B cell (primary cell): ENCODE results near the gene NYAP1. TPM values are rescaled to one million over a fixed set of nuclear protein-coding genes. Genes with fewer than 3 reads are reported as not detected.

Source experiments
- ATAC-seq: fragments of 200-7000 bp; cut with Tn5 transposase; one replicate; pipeline ENCODE4 v1.10.0; 2021; ENCODE audit warnings: low read depth, mild to moderate bottlenecking, moderate number of reproducible peaks, moderate library complexity
- CTCF ChIA-PET: fragments of 350-600 bp; sonication (Branson Sonifier 250); formaldehyde crosslinking; loops from one replicate; lab custom pipeline; 2021; ENCODE audit warnings: antibody characterized with exemption, inconsistent platforms; lab: Charles Lee
- POLR2A ChIA-PET: fragments of 350-600 bp; sonication (Branson Sonifier 250); formaldehyde crosslinking; loops from one replicate; lab custom pipeline; 2021; ENCODE audit warnings: antibody characterized with exemption; lab: Charles Lee
- DNase-seq: peaks from one replicate; pipeline ENCODE4 v3.0.0; 2013
- H2AFZ ChIP-seq: 2 replicates; pipeline ENCODE4 v1.6.1; 2012; ENCODE audit warnings: mild to moderate bottlenecking, low read depth, low read length; ENCODE audit not compliant: insufficient read depth, poor library complexity, severe bottlenecking
- H3K27ac ChIP-seq, 2 donors: 1 replicate in 1 of 2; 2 replicates in 1 of 2; pipeline ENCODE4 v1.5.1; 2012 to 2013; ENCODE audit warnings: low read length in 2 of 2, mild to moderate bottlenecking in 2 of 2, moderate library complexity in 1 of 2
- H3K27me3 ChIP-seq, 4 experiments: fragments of 200-600 bp in 1 of 4; sonication (generic) in 1 of 4; replicated peaks in 1 of 4; 1 replicate in 2 of 4; 2 replicates in 2 of 4; pipeline versions ENCODE4 v1.6.1 to v1.7.0; 2013 to 2016; ENCODE audit warnings: low read length in 3 of 4, mild to moderate bottlenecking in 2 of 4, mixed read lengths in 1 of 4, moderate library complexity in 1 of 4; ENCODE audit not compliant: insufficient read depth in 4 of 4, control insufficient read depth in 3 of 4; ENCODE audit errors: control extremely low read depth in 1 of 4
- H3K36me3 ChIP-seq, 2 experiments: replicated peaks in 1 of 2; 1 replicate in 1 of 2; 2 replicates in 1 of 2; pipeline versions ENCODE4 v1.6.1 to v1.7.1; 2013; ENCODE audit warnings: low read length in 1 of 2; ENCODE audit not compliant: insufficient read depth in 2 of 2, control insufficient read depth in 1 of 2; ENCODE audit errors: control extremely low read depth in 1 of 2, extremely low read depth in 1 of 2
- H3K4me1 ChIP-seq, 2 donors: fragments of 200-600 bp in 1 of 2; sonication (generic) in 1 of 2; 1 replicate in 1 of 2; 2 replicates in 1 of 2; pipeline versions ENCODE4 v1.5.1 to v1.6.1; 2013 to 2017; ENCODE audit warnings: low read length in 2 of 2; ENCODE audit not compliant: control insufficient read depth in 2 of 2, insufficient read depth in 2 of 2
- H3K4me2 ChIP-seq: replicated peaks from 2 replicates; pipeline ENCODE3; 2012; ENCODE audit warnings: mild to moderate bottlenecking, low read depth, low read length; ENCODE audit not compliant: poor library complexity, severe bottlenecking
- H3K4me3 ChIP-seq, 5 experiments: fragments of 200-600 bp in 1 of 5; sonication (generic) in 1 of 5; 1 replicate in 3 of 5; 2 replicates in 2 of 5; pipeline versions ENCODE4 v1.5.1 to v1.7.0; 2011 to 2016; ENCODE audit warnings: low read length in 4 of 5, mild to moderate bottlenecking in 4 of 5, low read depth in 2 of 5, control low read depth in 1 of 5, moderate library complexity in 1 of 5; ENCODE audit not compliant: insufficient read depth in 1 of 5; ENCODE audit errors: control extremely low read depth in 1 of 5, extremely low read depth in 1 of 5
- H3K79me2 ChIP-seq: fragments of 200-600 bp; sonication (generic); one replicate; pipeline ENCODE4 v1.6.0; 2016; ENCODE audit warnings: low read length; ENCODE audit not compliant: control insufficient read depth, insufficient read depth
- H3K9ac ChIP-seq: fragments of 200-600 bp; sonication (generic); 2 replicates; pipeline ENCODE4 v1.6.1; 2017; ENCODE audit warnings: mild to moderate bottlenecking, low read length, moderate library complexity
- H3K9me3 ChIP-seq, 3 donors: one replicate each; pipeline versions ENCODE4 v1.6.1 to v1.7.1; 2013; ENCODE audit warnings: low read length in 2 of 3; ENCODE audit not compliant: control insufficient read depth in 2 of 3, insufficient read depth in 1 of 3; ENCODE audit errors: control extremely low read depth in 1 of 3
- H4K20me1 ChIP-seq: 2 replicates; pipeline ENCODE4 v1.6.0; 2012; ENCODE audit warnings: mild to moderate bottlenecking, low read length; ENCODE audit not compliant: insufficient read depth, control insufficient read depth, poor library complexity, severe bottlenecking
- H3K27ac Mint-ChIP-seq: one replicate; pipeline ENCODE4 v1.8.0; 2021; ENCODE audit warnings: mixed read lengths
- H3K27me3 Mint-ChIP-seq: one replicate; pipeline ENCODE4 v1.8.0; 2021; ENCODE audit warnings: mixed read lengths
- H3K4me1 Mint-ChIP-seq: one replicate; pipeline ENCODE4 v1.8.0; 2021; ENCODE audit warnings: mixed read lengths
- H3K4me3 Mint-ChIP-seq: one replicate; pipeline ENCODE4 v1.8.0; 2021; ENCODE audit warnings: mixed read lengths
- H3K9me3 Mint-ChIP-seq: one replicate; pipeline ENCODE4 v1.8.0; 2022; ENCODE audit warnings: mixed read lengths; ENCODE audit not compliant: insufficient read depth
- CTCF ChIP-seq: fragments of 200-600 bp; IDR thresholded peaks from one replicate; pipeline ENCODE4 v1.8.0; 2022; ENCODE audit warnings: antibody characterized with exemption, mild to moderate bottlenecking
- EZH2 ChIP-seq: IDR thresholded peaks from 2 replicates; pipeline ENCODE4 v1.6.1; 2012; ENCODE audit warnings: borderline replicate concordance, low read depth, mild to moderate bottlenecking, moderate library complexity, low read length; ENCODE audit not compliant: insufficient read depth, poor library complexity, severe bottlenecking
- WGBS: methylation state at CpG from one replicate; pipeline ENCODE4 v1.1.5; 2013; ENCODE audit warnings: missing lambda C conversion rate; ENCODE audit not compliant: insufficient coverage; 5-methylcytosine and 5-hydroxymethylcytosine counted together
- intact Hi-C: fragments of 100-400 bp; cut with micrococcal nuclease; formaldehyde crosslinking; loops from one replicate; pipeline ENCODE4 v1.10.0; 2022
- polyA plus RNA-seq: library from polyadenylated mRNA; depleted of rRNA; stranded (reverse); fragments of >200 nt; gene quantifications from 2 replicates; pipeline ENCODE4 v1.2.3, GENCODE V29; 2012
- total RNA-seq, 2 donors: library from RNA; stranded (reverse); fragments of 120-200 nt in 1 of 2; gene quantifications; 1 replicate in 1 of 2; 2 replicates in 1 of 2; pipeline versions ENCODE4 v1.2.3 to v1.2.4, GENCODE V29; 2013 to 2022

The NYAP1 gene
- total and polyA plus RNA-seq, 2 donors (not counting 1 experiment from before 2014, with no cell fraction given), result 0.06 TPM; not detected in 1

DNA sequence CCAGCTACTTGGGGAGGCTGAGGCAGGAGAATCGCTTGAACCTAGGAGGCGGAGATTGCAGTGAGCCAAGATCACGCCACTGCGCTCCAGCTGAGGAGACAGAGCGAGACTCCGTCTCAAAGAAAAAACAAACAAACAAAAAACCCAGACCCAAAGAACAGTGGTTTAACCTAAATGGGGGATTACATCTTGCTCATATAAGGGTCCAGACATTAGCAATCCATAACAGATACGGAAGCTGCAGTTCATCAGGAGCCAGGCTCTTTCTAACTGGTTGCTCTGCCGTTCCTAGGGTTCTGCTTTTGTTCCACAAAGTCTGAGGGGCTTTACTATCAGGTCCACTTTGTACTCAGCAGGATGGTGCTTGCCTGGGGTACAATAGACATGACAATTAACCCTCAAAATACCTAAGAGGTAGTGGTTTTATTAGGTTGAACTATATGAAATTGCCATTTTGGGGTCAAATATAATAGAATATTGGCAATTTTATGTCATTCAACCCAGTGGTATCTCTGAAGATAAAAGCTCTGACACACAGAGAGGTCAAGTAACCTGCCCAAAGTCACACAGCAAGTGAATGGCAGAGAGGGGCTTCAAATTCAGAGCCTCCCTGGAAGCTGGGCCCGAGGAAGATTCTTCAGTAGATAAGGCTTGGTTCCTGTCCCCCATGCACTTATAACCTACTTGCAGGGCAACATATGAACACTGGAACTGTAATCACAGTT is 21.3 kb downstream of the NYAP1 start:
- TF ChIP-seq CTCF (no peak), EZH2 (no peak)
- 96% methylated on average over 4 of the region's 9 CpGs for WGBS
- Mint-ChIP-seq H3K9me3 (no peaks in the 10 kb centered on the region), H3K27me3 (peaks cover 6% of the 10 kb centered on the region), H3K4me1 (no peaks in the 10 kb centered on the region), H3K27ac (no peak overlapping the region), H3K4me3 (no peak overlapping the region)
- ChIA-PET POLR2A (interaction anchor here (0.6 kb wide), 1 partner anchor 48 kb away, joined by 8 read pairs; no protein-coding TSS in a partner anchor), CTCF (interaction anchor here (0.6 kb wide), 1 partner anchor 11 kb away, joined by 3 read pairs; no protein-coding TSS in a partner anchor)
- H4K20me1 ChIP-seq, result no peaks in the 10 kb centered on the region
- no peaks in the 10 kb centered on the region for H3K36me3 ChIP-seq
- no peak overlapping the region for H2AFZ ChIP-seq
- peaks cover 0 to 4% (median 0%) of the 10 kb centered on the region in 4 experiments for H3K27me3 ChIP-seq
- H3K4me3 ChIP-seq, result no peak overlapping the region
- H3K4me2 ChIP-seq, result no peak overlapping the region
- no peaks in the 10 kb centered on the region for H3K79me2 ChIP-seq
- no peak overlapping the region for H3K27ac ChIP-seq
- DNase-seq (no peak), ATAC-seq (no peak)
- intact Hi-C loops, result no loop called here
- no peaks in the 10 kb centered on the region for H3K4me1 ChIP-seq
- H3K9ac ChIP-seq, result no peak overlapping the region
- peaks cover 0 to 3% (median 0%) of the 10 kb centered on the region in 3 donors for H3K9me3 ChIP-seq

GRCh38 chr7:100506356-100506923 is 22.7 kb downstream of the NYAP1 start:
- TF ChIP-seq CTCF (no peak), EZH2 (no peak)
- CTCF ChIA-PET, result no interaction called here
- Histone ChIP-seq H3K4me3 (no peak overlapping the region), H3K4me1 (no peaks in the 10 kb centered on the region), H3K79me2 (no peaks in the 10 kb centered on the region), H3K9ac (no peak overlapping the region), H2AFZ (no peak overlapping the region), H3K27ac (no peak overlapping the region), H3K36me3 (no peaks in the 10 kb centered on the region), H3K4me2 (no peak overlapping the region), H3K27me3 (peaks cover 0 to 4% (median 0%) of the 10 kb centered on the region in 4 experiments), H4K20me1 (no peaks in the 10 kb centered on the region), H3K9me3 (peaks cover 0 to 3% (median 0%) of the 10 kb centered on the region in 3 donors)
- no peak for DNase-seq
- POLR2A ChIA-PET, result interaction anchor here (0.7 kb wide), 1 partner anchor 78 kb away, joined by 8 read pairs; the partner anchor contains the start of gene ZCWPW1
- Mint-ChIP-seq H3K4me1 (no peaks in the 10 kb centered on the region), H3K9me3 (no peaks in the 10 kb centered on the region), H3K27me3 (peaks cover 15% of the 10 kb centered on the region), H3K4me3 (no peak overlapping the region), H3K27ac (no peak overlapping the region)
- 68% methylated on average over 4 of the region's 8 CpGs for WGBS
- intact Hi-C loops, result no loop called here
- no peak for ATAC-seq
